Airway epithelial cell (primary cell): ENCODE data around the gene LGALS3BP. TPM values are rescaled to one million over a fixed set of nuclear protein-coding genes. Genes with fewer than 3 reads are reported as not detected.

Experiments
- total RNA-seq: library from RNA; depleted of rRNA; stranded (reverse); fragments of >200 nt; gene quantifications from 2 replicates; pipeline ENCODE4 v1.2.3, GENCODE V29; 2015

The LGALS3BP gene
- 247 and 265 TPM in 2 replicates for total RNA-seq

GRCh38 chr17:78979780-78980623 lies at the start of gene LGALS3BP:
Gene LGALS3BP (minus strand): TSS chr17:78979923. CDS start chr17:78977191, 2,732 bp downstream.

GRCh38 chr17:79023886-79024771 lies 44.4 kb upstream of the LGALS3BP start, which contains the start of gene C1QTNF1:
Gene C1QTNF1 (plus strand): TSS chr17:79024169. CDS start chr17:79043969, 19,800 bp downstream.

GRCh38 chr17:79009397-79010303 lies 29.9 kb upstream of the LGALS3BP start, which contains the start of gene CANT1:
Gene CANT1 (minus strand): TSS chr17:79009764. CDS start chr17:78997622, 12,142 bp downstream.

GRCh38 chr17:78925234-78925633 lies 54.5 kb downstream of the LGALS3BP start, which contains the start of gene TIMP2:
Gene TIMP2 (minus strand): TSS chr17:78925387. CDS start chr17:78925088, 299 bp downstream.

Other genes with a start within 250 kb of the LGALS3BP start
- 31.5 and 41.9 TPM in 2 replicates for gene CYTH1, start 197.7 kb downstream of the LGALS3BP start, total RNA-seq
- gene USP36, start 139.1 kb downstream of the LGALS3BP start, total RNA-seq, result 12.9 and 17.2 TPM in 2 replicates
- not detected in 2 replicates for gene CEP295NL, start 76.7 kb downstream of the LGALS3BP start, total RNA-seq
- 6.2 and 9.9 TPM in 2 replicates for gene TIMP2, start 54.5 kb downstream of the LGALS3BP start, total RNA-seq
- 52.5 and 69.6 TPM in 2 replicates for gene CANT1, start 29.8 kb upstream of the LGALS3BP start, total RNA-seq
- 0.46 and 0.99 TPM in 2 replicates for gene C1QTNF1, start 44.2 kb upstream of the LGALS3BP start, total RNA-seq
- gene ENGASE, start 94.9 kb upstream of the LGALS3BP start, total RNA-seq, result 5.2 and 7.2 TPM in 2 replicates